Bronchial epithelial cell (primary cell): ENCODE measurements around the gene CSN3. TPM values are rescaled to one million over a fixed set of nuclear protein-coding genes. Genes with fewer than 3 reads are reported as not detected.
"Not testable (repeated sequence)": the region's sequence is repeated elsewhere in the genome, so short reads cannot be mapped to it uniquely, and the experiment has no call there.

Experiments used
- DNase-seq: peaks from one replicate; pipeline ENCODE4 v3.0.0-alpha.2; 2010; ENCODE audit warnings: low read depth
- FAIRE-seq: peaks from 2 replicates; lab custom pipeline; 2011; peaks lifted over from hg19 to GRCh38; lab: Jason Lieb, UNC
- H3K27me3 ChIP-seq: 2 replicates; pipeline ENCODE4 v1.5.1; 2011; ENCODE audit warnings: low read length; ENCODE audit not compliant: control insufficient read depth, insufficient read depth
- H3K36me3 ChIP-seq: 2 replicates; pipeline ENCODE4 v1.5.1; 2011; ENCODE audit warnings: low read length; ENCODE audit not compliant: control insufficient read depth, insufficient read depth
- H3K4me3 ChIP-seq: 2 replicates; pipeline ENCODE4 v1.5.1; 2011; ENCODE audit warnings: mild to moderate bottlenecking, low read depth, low read length, control low read depth
- total RNA-seq: library from RNA; depleted of rRNA; stranded (reverse); fragments of >200 nt; gene quantifications from 2 replicates; pipeline ENCODE4 v1.2.1, GENCODE V29; 2014
- TF ChIP-seq, protein P1 (sequence below): IDR thresholded peaks from 2 replicates; pipeline ENCODE4 v1.5.1; 2011; ENCODE audit warnings: mild to moderate bottlenecking, moderate library complexity, low read length, control low read depth, inconsistent platforms; ENCODE audit not compliant: insufficient read depth, severe bottlenecking

Gene CSN3
- not detected in 2 replicates for total RNA-seq

DNA sequence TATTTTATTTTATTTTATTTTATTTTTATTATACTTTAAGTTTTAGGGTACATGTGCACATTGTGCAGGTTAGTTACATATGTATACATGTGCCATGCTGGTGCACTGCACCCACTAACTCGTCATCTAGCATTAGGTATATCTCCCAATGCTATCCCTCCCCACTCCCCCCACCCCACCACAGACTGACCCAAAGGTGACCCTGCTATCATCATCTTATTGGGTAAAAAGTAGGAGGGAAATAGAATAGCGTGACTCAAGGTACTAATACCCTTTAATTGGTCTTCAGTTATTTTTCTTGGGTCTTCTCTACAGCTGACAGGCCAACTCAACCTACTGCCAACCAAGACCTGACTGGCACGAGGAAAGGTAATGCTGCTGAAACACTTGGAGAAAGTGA lies at the start of gene CSN3:
CSN3 (plus strand) TSS at position 301 of the 400 bp plus-strand sequence. CDS start 2,223 bp downstream, outside the sequence.
- DNase-seq, H3K27me3 ChIP-seq, FAIRE-seq, H3K4me3 ChIP-seq, H3K36me3 ChIP-seq: not testable (repeated sequence)

GRCh38 chr4:70192895-70193294 lies 49.5 kb upstream of the CSN3 start:
- DNase-seq: no peak
- TF ChIP-seq, protein P1, sequence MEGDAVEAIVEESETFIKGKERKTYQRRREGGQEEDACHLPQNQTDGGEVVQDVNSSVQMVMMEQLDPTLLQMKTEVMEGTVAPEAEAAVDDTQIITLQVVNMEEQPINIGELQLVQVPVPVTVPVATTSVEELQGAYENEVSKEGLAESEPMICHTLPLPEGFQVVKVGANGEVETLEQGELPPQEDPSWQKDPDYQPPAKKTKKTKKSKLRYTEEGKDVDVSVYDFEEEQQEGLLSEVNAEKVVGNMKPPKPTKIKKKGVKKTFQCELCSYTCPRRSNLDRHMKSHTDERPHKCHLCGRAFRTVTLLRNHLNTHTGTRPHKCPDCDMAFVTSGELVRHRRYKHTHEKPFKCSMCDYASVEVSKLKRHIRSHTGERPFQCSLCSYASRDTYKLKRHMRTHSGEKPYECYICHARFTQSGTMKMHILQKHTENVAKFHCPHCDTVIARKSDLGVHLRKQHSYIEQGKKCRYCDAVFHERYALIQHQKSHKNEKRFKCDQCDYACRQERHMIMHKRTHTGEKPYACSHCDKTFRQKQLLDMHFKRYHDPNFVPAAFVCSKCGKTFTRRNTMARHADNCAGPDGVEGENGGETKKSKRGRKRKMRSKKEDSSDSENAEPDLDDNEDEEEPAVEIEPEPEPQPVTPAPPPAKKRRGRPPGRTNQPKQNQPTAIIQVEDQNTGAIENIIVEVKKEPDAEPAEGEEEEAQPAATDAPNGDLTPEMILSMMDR: no peak
- H3K4me3 ChIP-seq: no peak overlapping the region
- FAIRE-seq: no peak
- H3K36me3 ChIP-seq: no peaks in the 10 kb centered on the region
- H3K27me3 ChIP-seq: no peaks in the 10 kb centered on the region

GRCh38 chr4:70195425-70195824 lies 47.0 kb upstream of the CSN3 start, which contains the start of gene ODAM:
ODAM (plus strand) TSS chr4:70195725; CDS start chr4:70196544, 819 bp downstream.
- FAIRE-seq (no peak), DNase-seq (no peak)
- Histone ChIP-seq H3K4me3 (no peak within 1 kb of the TSS), H3K27me3 (no peaks in the 10 kb centered on the region), H3K36me3 (no peaks in the 10 kb centered on the region)
- TF ChIP-seq, protein P1: no peak

DNA sequence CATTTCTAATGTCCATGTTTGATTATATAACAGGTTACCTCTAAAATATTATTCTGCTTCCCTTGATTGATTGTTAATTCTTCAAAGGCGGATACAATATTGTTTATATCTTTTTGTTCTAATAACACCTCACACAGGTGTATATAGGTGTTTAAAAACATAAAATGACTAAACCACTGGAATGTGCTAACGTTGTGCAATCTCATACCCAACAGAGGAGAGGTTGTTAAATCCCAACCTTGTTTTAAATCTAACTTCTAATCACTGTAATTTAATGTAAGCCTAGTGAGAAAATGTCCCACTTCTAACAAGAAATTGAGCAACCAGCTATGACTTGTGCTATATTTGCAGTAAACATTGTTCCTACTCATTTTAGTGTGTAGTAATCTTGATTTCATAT lies 45.5 kb upstream of the CSN3 start:
- Histone ChIP-seq H3K4me3 (no peak overlapping the region), H3K27me3 (no peaks in the 10 kb centered on the region), H3K36me3 (no peaks in the 10 kb centered on the region)
- FAIRE-seq: no peak
- DNase-seq: peak; percentile 58
- TF ChIP-seq, protein P1: no peak

GRCh38 chr4:70197842-70198241 lies 44.6 kb upstream of the CSN3 start:
- FAIRE-seq: no peak
- H3K4me3 ChIP-seq: no peak overlapping the region
- TF ChIP-seq, protein P1: no peak
- no peak for DNase-seq
- no peaks in the 10 kb centered on the region for H3K36me3 ChIP-seq
- no peaks in the 10 kb centered on the region for H3K27me3 ChIP-seq

- Histone ChIP-seq H3K36me3 (no peaks in the 10 kb centered on the region), H3K4me3 (no peak overlapping the region), H3K27me3 (no peaks in the 10 kb centered on the region)
- FAIRE-seq (no peak), DNase-seq (no peak)
- TF ChIP-seq, protein P1: no peak
Observed at GRCh38 chr4:70203601-70204000, 38.8 kb upstream of the CSN3 start.

DNA sequence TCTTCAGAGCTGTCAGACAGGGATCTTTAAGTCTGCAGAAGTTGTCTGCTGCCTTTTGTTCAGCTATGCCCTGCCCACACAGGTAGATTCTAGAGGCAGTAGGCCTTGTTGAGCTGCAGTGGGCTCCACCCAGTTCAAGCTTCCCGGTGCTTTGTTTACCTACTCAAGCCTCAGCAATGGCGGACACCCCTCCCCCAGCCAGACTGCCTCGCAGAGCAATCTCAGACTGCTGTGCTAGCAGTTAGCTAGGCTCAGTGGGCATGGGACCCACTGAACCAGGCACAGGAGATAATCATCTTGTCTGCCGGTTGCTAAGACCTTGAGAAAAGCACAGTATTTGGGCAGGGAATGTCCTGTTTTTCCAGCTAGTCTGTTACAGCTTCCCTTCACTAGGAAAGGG lies 29.6 kb upstream of the CSN3 start:
- H3K27me3 ChIP-seq, H3K36me3 ChIP-seq, H3K4me3 ChIP-seq, FAIRE-seq, DNase-seq: not testable (repeated sequence)

DNA sequence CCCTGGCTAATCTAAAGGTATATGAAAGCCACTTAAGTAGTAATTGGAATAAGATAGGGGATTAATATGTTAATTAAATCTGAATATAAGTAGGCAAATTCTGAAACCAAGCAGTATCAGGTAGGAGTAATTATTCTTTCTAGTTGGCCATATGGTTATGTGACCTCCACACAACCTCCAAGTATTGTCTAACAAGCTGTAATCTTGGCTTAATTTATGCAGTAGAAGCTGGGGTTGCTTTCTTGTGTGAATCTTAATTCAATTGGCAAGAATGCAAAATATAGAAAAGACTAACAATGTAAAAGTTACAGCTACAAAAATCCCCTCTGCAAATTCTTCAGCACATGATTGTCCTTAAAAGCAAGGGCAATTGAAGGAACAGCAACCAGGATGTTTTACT lies 26.3 kb upstream of the CSN3 start:
- not testable (repeated sequence) for H3K4me3 ChIP-seq, FAIRE-seq, H3K27me3 ChIP-seq, H3K36me3 ChIP-seq, DNase-seq

GRCh38 chr4:70216550-70216949 lies 25.8 kb upstream of the CSN3 start:
- DNase-seq, FAIRE-seq, H3K4me3 ChIP-seq, H3K36me3 ChIP-seq, H3K27me3 ChIP-seq: not testable (repeated sequence)

- H3K4me3 ChIP-seq, H3K27me3 ChIP-seq, DNase-seq, FAIRE-seq, H3K36me3 ChIP-seq: not testable (repeated sequence)
Observed at GRCh38 chr4:70221389-70221788, 21.0 kb upstream of the CSN3 start.
